Measurements from ENCODE around the gene CCDC85C. TPM values are rescaled to one million over a fixed set of nuclear protein-coding genes. Genes with fewer than 3 reads are reported as not detected.

CCDC85C gene
- polyA plus RNA-seq, 1 of the 3 experiments (the other 2 are of a cell fraction) = 9.6 TPM

DNA sequence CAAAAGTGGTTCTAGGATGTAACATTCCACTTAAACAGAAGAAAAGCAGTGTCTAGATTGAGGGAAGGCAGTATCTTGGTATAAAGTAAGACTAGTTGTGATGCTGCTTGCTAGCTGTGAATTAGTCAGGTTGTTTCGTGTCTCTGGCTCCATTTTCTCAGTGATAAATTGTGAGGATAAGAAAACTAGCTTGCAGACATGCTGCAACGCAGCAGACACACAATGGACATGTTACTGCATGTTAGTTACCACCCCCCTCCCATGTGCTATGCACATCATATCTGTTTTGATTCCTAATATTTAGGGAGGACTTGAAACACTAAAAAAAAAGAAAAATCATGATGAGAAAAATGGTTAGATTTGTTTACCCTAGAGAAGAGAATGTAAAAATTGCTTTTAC lies 119.9 kb downstream of the CCDC85C start:
- H3K4me2 ChIP-seq = no peak overlapping the region
- TF ChIP-seq POLR2AphosphoS5 (IDR thresholded peaks at IDR 0.05; ENCODE audit: low read depth, low read length) (no peak), RXRA (IDR thresholded peaks at IDR 0.05; ENCODE audit: borderline replicate concordance, low read depth) (no peak)
- TF ChIP-seq, protein P1, sequence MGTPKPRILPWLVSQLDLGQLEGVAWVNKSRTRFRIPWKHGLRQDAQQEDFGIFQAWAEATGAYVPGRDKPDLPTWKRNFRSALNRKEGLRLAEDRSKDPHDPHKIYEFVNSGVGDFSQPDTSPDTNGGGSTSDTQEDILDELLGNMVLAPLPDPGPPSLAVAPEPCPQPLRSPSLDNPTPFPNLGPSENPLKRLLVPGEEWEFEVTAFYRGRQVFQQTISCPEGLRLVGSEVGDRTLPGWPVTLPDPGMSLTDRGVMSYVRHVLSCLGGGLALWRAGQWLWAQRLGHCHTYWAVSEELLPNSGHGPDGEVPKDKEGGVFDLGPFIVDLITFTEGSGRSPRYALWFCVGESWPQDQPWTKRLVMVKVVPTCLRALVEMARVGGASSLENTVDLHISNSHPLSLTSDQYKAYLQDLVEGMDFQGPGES (IDR thresholded peaks at IDR 0.05; ENCODE audit: low read depth, low read length) = no peak
- CTCF ChIA-PET = no interaction called here

DNA sequence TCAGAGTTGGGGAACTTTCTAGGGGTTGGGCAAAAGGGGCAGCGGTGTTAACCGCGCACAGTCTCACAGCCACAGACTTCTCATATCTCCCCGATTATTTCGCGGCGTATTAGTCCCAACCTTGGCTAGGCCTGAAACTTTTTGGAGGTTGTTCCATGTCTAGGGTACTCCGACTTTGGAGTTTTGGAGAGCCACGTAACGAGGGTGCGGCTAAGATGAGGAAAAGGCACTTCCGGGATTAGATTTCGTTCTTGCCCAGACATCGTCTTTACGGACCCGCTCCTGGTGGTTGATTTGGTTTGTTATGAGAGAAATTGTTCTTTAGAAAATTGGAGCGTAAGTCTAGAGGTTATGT lies 122.3 kb downstream of the CCDC85C start:
- ChIA-PET POLR2A (no interaction called here), CTCF (no interaction called here)
- Histone ChIP-seq H3K36me3 (replicated peaks in 1 of 2; ENCODE audit: control insufficient read depth in 1 of 2, insufficient read depth in 2 of 2, low read length in 1 of 2) (no peaks in the 10 kb centered on the region), H3K9ac (peak overlapping the region; percentile 97), H3F3A (replicated peaks; ENCODE audit: insufficient read depth) (peaks cover 17% of the 10 kb centered on the region), H3K9me3 (no peaks in the 10 kb centered on the region), H3K4me1 (ENCODE audit: control insufficient read depth in 1 of 2, insufficient read depth in 2 of 2, low read depth in 1 of 2, low read length in 1 of 2) (peaks cover 21 to 23% of the 10 kb centered on the region in 2 experiments), H3K27me3 (ENCODE audit: insufficient read depth) (no peaks in the 10 kb centered on the region), H2AFZ (ENCODE audit: low read depth) (peak overlapping the region; percentile 92; the same call in 1 of the 2 replicates), H3K4me3 (ENCODE audit: low read depth in 2 of 2, low read length in 1 of 2) (peak overlapping the region; percentile 95 to 96), H3K79me2 (ENCODE audit: insufficient read depth) (peaks cover 90% of the 10 kb centered on the region), H4K20me1 (ENCODE audit: insufficient read depth) (peaks cover 83% of the 10 kb centered on the region), H3K9me2 (no peaks in the 10 kb centered on the region), H3K4me2 (peak overlapping the region; percentile 75), H3K27ac (ENCODE audit: low read depth in 2 of 2, low read length in 1 of 2) (peak overlapping the region; percentile 72 to 91)
- no peak for DNase-seq
- WGBS (ENCODE audit: low lambda C conversion rate) = 1% methylated on average over 16 of the region's 17 CpGs
- TF ChIP-seq ELF1 (IDR thresholded peaks at IDR 0.05) (peak; percentile 61), EZH2phosphoT487 (IDR thresholded peaks at IDR 0.05; ENCODE audit: borderline replicate concordance, low read depth) (no peak)

More for the DNA sequence above, 119.9 kb downstream of the CCDC85C start:
- Histone ChIP-seq H4K20me1 (ENCODE audit: insufficient read depth) (peaks cover 86% of the 10 kb centered on the region), H3K9me3 (no peaks in the 10 kb centered on the region), H2AFZ (ENCODE audit: low read depth) (no peak overlapping the region), H3K79me2 (ENCODE audit: insufficient read depth) (peaks cover 90% of the 10 kb centered on the region), H3K4me1 (ENCODE audit: control insufficient read depth in 1 of 2, insufficient read depth in 2 of 2, low read depth in 1 of 2, low read length in 1 of 2) (peaks cover 14 to 16% of the 10 kb centered on the region in 2 experiments), H3K27ac (ENCODE audit: low read depth in 2 of 2, low read length in 1 of 2) (no peak overlapping the region), H3K9ac (no peak overlapping the region), H3K36me3 (replicated peaks in 1 of 2; ENCODE audit: control insufficient read depth in 1 of 2, insufficient read depth in 2 of 2, low read length in 1 of 2) (no peaks in the 10 kb centered on the region), H3K27me3 (ENCODE audit: insufficient read depth) (no peaks in the 10 kb centered on the region), H3K4me3 (ENCODE audit: low read depth in 2 of 2, low read length in 1 of 2) (no peak overlapping the region), H3K9me2 (no peaks in the 10 kb centered on the region), H3F3A (replicated peaks; ENCODE audit: insufficient read depth) (peaks cover 17% of the 10 kb centered on the region)
- POLR2A ChIA-PET = interaction anchor here (0.6 kb wide), 1 partner anchor 11 kb away, joined by 4 read pairs; no protein-coding TSS in a partner anchor
- WGBS (ENCODE audit: low lambda C conversion rate) = 70% methylated on average over 2 of the region's 2 CpGs
- DNase-seq = no peak

DNA sequence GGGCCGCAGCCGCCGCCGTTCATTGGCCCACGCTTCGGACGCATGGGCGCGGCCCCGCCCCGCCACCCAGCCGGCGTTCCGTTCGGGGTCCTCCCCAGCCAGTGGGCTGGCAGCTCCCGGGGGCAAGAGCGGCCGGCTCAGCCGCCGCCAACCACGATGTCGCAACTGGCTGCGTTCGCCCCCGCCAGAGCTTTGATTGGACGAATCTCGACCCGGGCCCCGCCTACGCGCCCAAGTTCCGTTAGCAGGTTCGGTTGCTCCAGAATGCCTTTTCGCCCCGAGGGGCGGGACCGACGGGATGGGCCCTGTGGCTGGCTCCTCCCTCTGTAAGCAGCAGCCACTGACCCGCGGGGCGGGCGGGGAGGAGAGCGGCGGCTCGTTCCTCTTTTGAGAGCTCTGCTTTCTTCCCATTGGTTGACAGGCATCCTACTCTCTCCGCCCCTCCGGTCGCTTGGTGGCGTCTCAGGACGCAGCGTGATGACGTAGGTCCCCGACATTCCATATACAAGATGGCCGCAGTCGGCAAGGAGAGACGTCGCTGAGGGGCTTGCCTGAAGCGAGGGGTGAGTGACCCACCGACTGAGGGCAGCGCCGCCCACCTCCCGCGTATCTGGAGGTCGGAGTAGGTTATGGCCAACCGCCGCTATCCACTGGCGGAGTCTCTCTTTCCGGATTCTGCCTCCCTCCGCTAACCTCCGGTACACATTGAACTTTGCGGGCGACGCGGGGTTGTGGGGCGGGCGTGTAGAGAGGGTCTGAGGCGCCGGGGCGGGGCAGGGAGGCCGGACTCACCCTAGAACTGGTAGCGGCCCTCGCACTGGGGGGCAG lies 122.9 kb downstream of the CCDC85C start, which contains the start of gene CCNK:
TSS of gene CCNK (plus strand) at position 493 of the 828 bp plus-strand sequence. CDS start 11,269 bp downstream, outside the sequence.
- no peaks in the 10 kb centered on the region for H3K9me3 ChIP-seq
- H4K20me1 ChIP-seq (ENCODE audit: insufficient read depth) = peaks cover 82% of the 10 kb centered on the region
- POLR2A ChIA-PET = interaction anchor here (0.9 to 1.4 kb wide), 2 partner anchors 14 to 124 kb away, joined by 3 read pairs; no protein-coding TSS in a partner anchor
- TF ChIP-seq, protein P2, sequence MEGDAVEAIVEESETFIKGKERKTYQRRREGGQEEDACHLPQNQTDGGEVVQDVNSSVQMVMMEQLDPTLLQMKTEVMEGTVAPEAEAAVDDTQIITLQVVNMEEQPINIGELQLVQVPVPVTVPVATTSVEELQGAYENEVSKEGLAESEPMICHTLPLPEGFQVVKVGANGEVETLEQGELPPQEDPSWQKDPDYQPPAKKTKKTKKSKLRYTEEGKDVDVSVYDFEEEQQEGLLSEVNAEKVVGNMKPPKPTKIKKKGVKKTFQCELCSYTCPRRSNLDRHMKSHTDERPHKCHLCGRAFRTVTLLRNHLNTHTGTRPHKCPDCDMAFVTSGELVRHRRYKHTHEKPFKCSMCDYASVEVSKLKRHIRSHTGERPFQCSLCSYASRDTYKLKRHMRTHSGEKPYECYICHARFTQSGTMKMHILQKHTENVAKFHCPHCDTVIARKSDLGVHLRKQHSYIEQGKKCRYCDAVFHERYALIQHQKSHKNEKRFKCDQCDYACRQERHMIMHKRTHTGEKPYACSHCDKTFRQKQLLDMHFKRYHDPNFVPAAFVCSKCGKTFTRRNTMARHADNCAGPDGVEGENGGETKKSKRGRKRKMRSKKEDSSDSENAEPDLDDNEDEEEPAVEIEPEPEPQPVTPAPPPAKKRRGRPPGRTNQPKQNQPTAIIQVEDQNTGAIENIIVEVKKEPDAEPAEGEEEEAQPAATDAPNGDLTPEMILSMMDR (IDR thresholded peaks at IDR 0.05) = no peak
- TF ChIP-seq, protein P3, sequence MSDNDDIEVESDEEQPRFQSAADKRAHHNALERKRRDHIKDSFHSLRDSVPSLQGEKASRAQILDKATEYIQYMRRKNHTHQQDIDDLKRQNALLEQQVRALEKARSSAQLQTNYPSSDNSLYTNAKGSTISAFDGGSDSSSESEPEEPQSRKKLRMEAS (IDR thresholded peaks at IDR 0.05; ENCODE audit: low read depth) = no peak
- TF ChIP-seq TEAD4 (IDR thresholded peaks at IDR 0.05; ENCODE audit: borderline replicate concordance, insufficient read depth) (no peak), YY1 (IDR thresholded peaks at IDR 0.05; ENCODE audit: low read depth) (peak; percentile 97), RFX5 (IDR thresholded peaks at IDR 0.05; ENCODE audit: low read length) (peak; percentile 94), FOSL2 (IDR thresholded peaks at IDR 0.05; ENCODE audit: borderline replicate concordance, low read depth) (no peak), RXRA (IDR thresholded peaks at IDR 0.05; ENCODE audit: borderline replicate concordance, low read depth) (no peak), FOXJ3 (CRISPR knock-in tag; IDR thresholded peaks at IDR 0.05) (no peak), SMC3 (IDR thresholded peaks at IDR 0.05; ENCODE audit: low read depth, low read length) (no peak)
- TF ChIP-seq, protein P4, sequence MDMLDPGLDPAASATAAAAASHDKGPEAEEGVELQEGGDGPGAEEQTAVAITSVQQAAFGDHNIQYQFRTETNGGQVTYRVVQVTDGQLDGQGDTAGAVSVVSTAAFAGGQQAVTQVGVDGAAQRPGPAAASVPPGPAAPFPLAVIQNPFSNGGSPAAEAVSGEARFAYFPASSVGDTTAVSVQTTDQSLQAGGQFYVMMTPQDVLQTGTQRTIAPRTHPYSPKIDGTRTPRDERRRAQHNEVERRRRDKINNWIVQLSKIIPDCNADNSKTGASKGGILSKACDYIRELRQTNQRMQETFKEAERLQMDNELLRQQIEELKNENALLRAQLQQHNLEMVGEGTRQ (IDR thresholded peaks at IDR 0.05; ENCODE audit: borderline replicate concordance, low read depth, low read length) = no peak
- TF ChIP-seq, protein P1 (IDR thresholded peaks at IDR 0.05; ENCODE audit: low read depth, low read length) = peak; percentile 57

More for the DNA sequence above, 122.9 kb downstream of the CCDC85C start, which contains the start of gene CCNK:
- peak; percentile 98 for DNase-seq
- H3K4me3 ChIP-seq (ENCODE audit: low read depth in 2 of 2, low read length in 1 of 2) = peak within 1 kb of the TSS; percentile 95 to 96
- H3K9me2 ChIP-seq = no peaks in the 10 kb centered on the region
- peaks cover 21 to 23% of the 10 kb centered on the region in 2 experiments for H3K4me1 ChIP-seq (ENCODE audit: control insufficient read depth in 1 of 2, insufficient read depth in 2 of 2, low read depth in 1 of 2, low read length in 1 of 2)
- WGBS (ENCODE audit: low lambda C conversion rate) = 1% methylated on average over 47 of the region's 82 CpGs
- H3K27ac ChIP-seq (ENCODE audit: low read depth in 2 of 2, low read length in 1 of 2) = peak within 1 kb of the TSS; percentile 72 to 91
- H3K4me2 ChIP-seq = peak within 1 kb of the TSS; percentile 98
- CTCF ChIA-PET = interaction anchor here (0.8 to 1.6 kb wide), 2 partner anchors 65 to 312 kb away, joined by 3 to 4 read pairs; partner anchors contain the start of gene EML1
- H3K9ac ChIP-seq = peak within 1 kb of the TSS; percentile 97
- H3F3A ChIP-seq (replicated peaks; ENCODE audit: insufficient read depth) = peaks cover 17% of the 10 kb centered on the region
- peaks cover 90% of the 10 kb centered on the region for H3K79me2 ChIP-seq (ENCODE audit: insufficient read depth)
- no peaks in the 10 kb centered on the region for H3K36me3 ChIP-seq (replicated peaks in 1 of 2; ENCODE audit: control insufficient read depth in 1 of 2, insufficient read depth in 2 of 2, low read length in 1 of 2)
- H2AFZ ChIP-seq (ENCODE audit: low read depth) = peak within 1 kb of the TSS; percentile 92; the same call in 1 of the 2 replicates
- no peaks in the 10 kb centered on the region for H3K27me3 ChIP-seq (ENCODE audit: insufficient read depth)
